WTC11 (cell line): ENCODE results near the gene HTR1A. TPM values are rescaled to one million over a fixed set of nuclear protein-coding genes. Genes with fewer than 3 reads are reported as not detected.

Source experiments
- ATAC-seq: fragments of 200-7000 bp; cut with Tn5 transposase; 2 replicates; pipeline ENCODE4 v1.10.0; 2021; ENCODE audit warnings: mild to moderate bottlenecking, moderate library complexity
- CTCF ChIA-PET: fragments of 300-600 bp; sonication (Branson Sonifier 250); formaldehyde crosslinking; loops from one replicate; lab custom pipeline; 2021; ENCODE audit warnings: antibody characterized with exemption; lab: Charles Lee
- POLR2A ChIA-PET: fragments of 350-600 bp; sonication (Branson Sonifier 250); formaldehyde crosslinking; loops from one replicate; lab custom pipeline; 2021; ENCODE audit warnings: antibody characterized with exemption; lab: Charles Lee
- DNase-seq: peaks from one replicate; pipeline ENCODE4 v3.0.0; 2021; ENCODE audit warnings: low spot score
- H3K27ac Mint-ChIP-seq: 2 replicates; pipeline ENCODE4 v1.8.0; 2021; ENCODE audit warnings: mixed read lengths
- H3K27me3 Mint-ChIP-seq: 2 replicates; pipeline ENCODE4 v1.8.0; 2021; ENCODE audit warnings: low read depth, mild to moderate bottlenecking, moderate library complexity, mixed read lengths
- H3K36me3 Mint-ChIP-seq: 2 replicates; pipeline ENCODE4 v1.8.0; 2021; ENCODE audit warnings: mixed read lengths
- H3K4me1 Mint-ChIP-seq: 2 replicates; pipeline ENCODE4 v1.8.0; 2022; ENCODE audit warnings: mixed read lengths
- H3K4me3 Mint-ChIP-seq: 2 replicates; pipeline ENCODE4 v1.8.0; 2021; ENCODE audit warnings: mild to moderate bottlenecking, moderate library complexity, mixed read lengths
- H3K9me3 Mint-ChIP-seq: 2 replicates; pipeline ENCODE4 v1.8.0; 2021; ENCODE audit warnings: mixed read lengths
- E2F5 ChIP-seq: sonication (generic); formaldehyde crosslinking; IDR thresholded peaks from 2 replicates; pipeline ENCODE4 v1.8.1; 2022; ENCODE audit warnings: mild to moderate bottlenecking, moderate library complexity, missing genetic modification reagents
- ESRRA ChIP-seq: sonication (generic); formaldehyde crosslinking; IDR thresholded peaks from 2 replicates; pipeline ENCODE4 v1.8.1; 2022; ENCODE audit warnings: mild to moderate bottlenecking, missing genetic modification reagents, borderline replicate concordance
- KAT7 ChIP-seq: sonication (generic); formaldehyde crosslinking; IDR thresholded peaks from 2 replicates; pipeline ENCODE4 v1.8.1; 2023; ENCODE audit warnings: missing genetic modification reagents, mild to moderate bottlenecking, borderline replicate concordance
- MXD4 ChIP-seq: fragments of 250-450 bp; sonication (Bioruptor Pico); IDR thresholded peaks from 2 replicates; pipeline ENCODE4 v1.8.0; 2021; ENCODE audit warnings: mild to moderate bottlenecking, moderate library complexity, borderline replicate concordance
- NFATC4 ChIP-seq: fragments of 250-450 bp; sonication (Bioruptor Pico); IDR thresholded peaks from 2 replicates; pipeline ENCODE4 v1.9.0; 2021; ENCODE audit warnings: mild to moderate bottlenecking
- NFE2L1 ChIP-seq: sonication (generic); formaldehyde crosslinking; IDR thresholded peaks from 2 replicates; pipeline ENCODE4 v1.8.1; 2023; ENCODE audit warnings: missing genetic modification reagents
- NFYB ChIP-seq: sonication (generic); formaldehyde crosslinking; conservative IDR thresholded peaks from 2 replicates; pipeline ENCODE4 v1.8.0; 2022; ENCODE audit warnings: low read depth, missing genetic modification reagents
- OVOL2 ChIP-seq: fragments of 250-450 bp; sonication (Bioruptor Pico); IDR thresholded peaks from 2 replicates; pipeline ENCODE4 v1.9.0; 2021; ENCODE audit warnings: mild to moderate bottlenecking, borderline replicate concordance
- SOX15 ChIP-seq: fragments of 250-450 bp; sonication (Bioruptor Pico); IDR thresholded peaks from 2 replicates; pipeline ENCODE4 v1.9.0; 2021; ENCODE audit warnings: mild to moderate bottlenecking
- TEAD4 ChIP-seq: sonication (generic); formaldehyde crosslinking; IDR thresholded peaks from 2 replicates; pipeline ENCODE4 v1.8.0; 2022; ENCODE audit warnings: mild to moderate bottlenecking, missing genetic modification reagents
- TP53 ChIP-seq: sonication (generic); formaldehyde crosslinking; IDR thresholded peaks from 2 replicates; pipeline ENCODE4 v1.8.1; 2023; ENCODE audit warnings: mild to moderate bottlenecking, missing genetic modification reagents
- ZBTB21 ChIP-seq: sonication (generic); formaldehyde crosslinking; IDR thresholded peaks from 2 replicates; pipeline ENCODE4 v1.8.1; 2023; ENCODE audit warnings: mild to moderate bottlenecking, missing genetic modification reagents, borderline replicate concordance
- ZNF281 ChIP-seq: sonication (generic); formaldehyde crosslinking; IDR thresholded peaks from 2 replicates; pipeline ENCODE4 v1.8.0; 2023; ENCODE audit warnings: mild to moderate bottlenecking, missing genetic modification reagents
- ZNF532 ChIP-seq: fragments of 250-450 bp; sonication (Bioruptor Pico); IDR thresholded peaks from 2 replicates; pipeline ENCODE4 v1.9.0; 2021; ENCODE audit warnings: mild to moderate bottlenecking, borderline replicate concordance
- total RNA-seq: library from RNA; stranded (reverse); gene quantifications from 3 replicates; pipeline ENCODE4 v1.2.3, GENCODE V29; 2021
- TF ChIP-seq, protein P1 (sequence below): sonication (generic); formaldehyde crosslinking; IDR thresholded peaks from 2 replicates; pipeline ENCODE4 v1.8.1; 2023; ENCODE audit warnings: mild to moderate bottlenecking, missing genetic modification reagents
- TF ChIP-seq, protein P2 (sequence below): fragments of 200-600 bp; IDR thresholded peaks from 2 replicates; pipeline ENCODE4 v1.8.0; 2022; ENCODE audit warnings: antibody characterized with exemption
- TF ChIP-seq, protein P3 (sequence below): sonication (generic); formaldehyde crosslinking; conservative IDR thresholded peaks from 2 replicates; pipeline ENCODE4 v1.8.1; 2022; ENCODE audit warnings: mild to moderate bottlenecking, missing genetic modification reagents
- TF ChIP-seq, protein P4 (sequence below): sonication (generic); formaldehyde crosslinking; IDR thresholded peaks from 2 replicates; pipeline ENCODE4 v1.8.1; 2023; ENCODE audit warnings: mild to moderate bottlenecking, moderate library complexity, missing genetic modification reagents

HTR1A gene
- total RNA-seq, 1 experiment from 2014 or later: 0.52 TPM

GRCh38 chr5:64000096-64000495 lies 37.9 kb upstream of the HTR1A start:
- no peak for TF ChIP-seq MXD4 (CRISPR knock-in tag)
- no peak for TF ChIP-seq NFE2L1 (CRISPR knock-in tag)
- no peak for TF ChIP-seq ZNF532
- TF ChIP-seq, protein P1, sequence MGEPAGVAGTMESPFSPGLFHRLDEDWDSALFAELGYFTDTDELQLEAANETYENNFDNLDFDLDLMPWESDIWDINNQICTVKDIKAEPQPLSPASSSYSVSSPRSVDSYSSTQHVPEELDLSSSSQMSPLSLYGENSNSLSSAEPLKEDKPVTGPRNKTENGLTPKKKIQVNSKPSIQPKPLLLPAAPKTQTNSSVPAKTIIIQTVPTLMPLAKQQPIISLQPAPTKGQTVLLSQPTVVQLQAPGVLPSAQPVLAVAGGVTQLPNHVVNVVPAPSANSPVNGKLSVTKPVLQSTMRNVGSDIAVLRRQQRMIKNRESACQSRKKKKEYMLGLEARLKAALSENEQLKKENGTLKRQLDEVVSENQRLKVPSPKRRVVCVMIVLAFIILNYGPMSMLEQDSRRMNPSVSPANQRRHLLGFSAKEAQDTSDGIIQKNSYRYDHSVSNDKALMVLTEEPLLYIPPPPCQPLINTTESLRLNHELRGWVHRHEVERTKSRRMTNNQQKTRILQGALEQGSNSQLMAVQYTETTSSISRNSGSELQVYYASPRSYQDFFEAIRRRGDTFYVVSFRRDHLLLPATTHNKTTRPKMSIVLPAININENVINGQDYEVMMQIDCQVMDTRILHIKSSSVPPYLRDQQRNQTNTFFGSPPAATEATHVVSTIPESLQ: no peak
- no peak for TF ChIP-seq NFYB (CRISPR knock-in tag)
- no peak for TF ChIP-seq TEAD4 (CRISPR knock-in tag)
- no peak for TF ChIP-seq NFATC4 (CRISPR knock-in tag)
- no peak for TF ChIP-seq TP53 (CRISPR knock-in tag)
- no peak for TF ChIP-seq ZNF281 (CRISPR knock-in tag)
- no peak for TF ChIP-seq OVOL2 (CRISPR knock-in tag)
- TF ChIP-seq, protein P2, sequence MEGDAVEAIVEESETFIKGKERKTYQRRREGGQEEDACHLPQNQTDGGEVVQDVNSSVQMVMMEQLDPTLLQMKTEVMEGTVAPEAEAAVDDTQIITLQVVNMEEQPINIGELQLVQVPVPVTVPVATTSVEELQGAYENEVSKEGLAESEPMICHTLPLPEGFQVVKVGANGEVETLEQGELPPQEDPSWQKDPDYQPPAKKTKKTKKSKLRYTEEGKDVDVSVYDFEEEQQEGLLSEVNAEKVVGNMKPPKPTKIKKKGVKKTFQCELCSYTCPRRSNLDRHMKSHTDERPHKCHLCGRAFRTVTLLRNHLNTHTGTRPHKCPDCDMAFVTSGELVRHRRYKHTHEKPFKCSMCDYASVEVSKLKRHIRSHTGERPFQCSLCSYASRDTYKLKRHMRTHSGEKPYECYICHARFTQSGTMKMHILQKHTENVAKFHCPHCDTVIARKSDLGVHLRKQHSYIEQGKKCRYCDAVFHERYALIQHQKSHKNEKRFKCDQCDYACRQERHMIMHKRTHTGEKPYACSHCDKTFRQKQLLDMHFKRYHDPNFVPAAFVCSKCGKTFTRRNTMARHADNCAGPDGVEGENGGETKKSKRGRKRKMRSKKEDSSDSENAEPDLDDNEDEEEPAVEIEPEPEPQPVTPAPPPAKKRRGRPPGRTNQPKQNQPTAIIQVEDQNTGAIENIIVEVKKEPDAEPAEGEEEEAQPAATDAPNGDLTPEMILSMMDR: no peak
- no peak for TF ChIP-seq ZBTB21 (CRISPR knock-in tag)
- TF ChIP-seq E2F5: no peak
- TF ChIP-seq, protein P3, sequence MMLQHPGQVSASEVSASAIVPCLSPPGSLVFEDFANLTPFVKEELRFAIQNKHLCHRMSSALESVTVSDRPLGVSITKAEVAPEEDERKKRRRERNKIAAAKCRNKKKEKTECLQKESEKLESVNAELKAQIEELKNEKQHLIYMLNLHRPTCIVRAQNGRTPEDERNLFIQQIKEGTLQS (CRISPR knock-in tag): no peak
- TF ChIP-seq SOX15 (CRISPR knock-in tag): no peak
- TF ChIP-seq, protein P4, sequence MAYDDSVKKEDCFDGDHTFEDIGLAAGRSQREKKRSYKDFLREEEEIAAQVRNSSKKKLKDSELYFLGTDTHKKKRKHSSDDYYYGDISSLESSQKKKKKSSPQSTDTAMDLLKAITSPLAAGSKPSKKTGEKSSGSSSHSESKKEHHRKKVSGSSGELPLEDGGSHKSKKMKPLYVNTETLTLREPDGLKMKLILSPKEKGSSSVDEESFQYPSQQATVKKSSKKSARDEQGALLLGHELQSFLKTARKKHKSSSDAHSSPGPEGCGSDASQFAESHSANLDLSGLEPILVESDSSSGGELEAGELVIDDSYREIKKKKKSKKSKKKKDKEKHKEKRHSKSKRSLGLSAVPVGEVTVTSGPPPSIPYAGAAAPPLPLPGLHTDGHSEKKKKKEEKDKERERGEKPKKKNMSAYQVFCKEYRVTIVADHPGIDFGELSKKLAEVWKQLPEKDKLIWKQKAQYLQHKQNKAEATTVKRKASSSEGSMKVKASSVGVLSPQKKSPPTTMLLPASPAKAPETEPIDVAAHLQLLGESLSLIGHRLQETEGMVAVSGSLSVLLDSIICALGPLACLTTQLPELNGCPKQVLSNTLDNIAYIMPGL (CRISPR knock-in tag): no peak
- TF ChIP-seq KAT7 (CRISPR knock-in tag): no peak
- TF ChIP-seq ESRRA (CRISPR knock-in tag): no peak
- Mint-ChIP-seq H3K27ac (no peak overlapping the region), H3K9me3 (no peaks in the 10 kb centered on the region), H3K36me3 (no peaks in the 10 kb centered on the region), H3K4me3 (no peak overlapping the region), H3K4me1 (peaks cover 8% of the 10 kb centered on the region), H3K27me3 (no peaks in the 10 kb centered on the region)
- ChIA-PET CTCF (no interaction called here), POLR2A (no interaction called here)
- ATAC-seq: no peak
- no peak for DNase-seq
